PC-9 (cell line): ENCODE measurements around the gene TP53TG5. TPM values are rescaled to one million over a fixed set of nuclear protein-coding genes. Genes with fewer than 3 reads are reported as not detected.

ENCODE experiments used
- BruUV-seq: library from RNA; stranded (reverse); fragments of 400-500 nt; replicated peaks from 2 replicates; lab custom pipeline; 2021; lab: Mats Ljungman, UMichigan
- CTCF ChIA-PET: fragments of 300-600 bp; sonication (Branson Sonifier 250); formaldehyde crosslinking; loops from one replicate; lab custom pipeline; 2022; ENCODE audit warnings: antibody characterized with exemption; lab: Charles Lee
- POLR2A ChIA-PET: fragments of 300-600 bp; sonication (Branson Sonifier 250); formaldehyde crosslinking; loops from one replicate; lab custom pipeline; 2022; ENCODE audit warnings: antibody characterized with exemption; ENCODE audit not compliant: unreplicated experiment; lab: Charles Lee
- DNase-seq, 2 experiments: peaks; one replicate each; pipeline versions ENCODE4 v3.0.0 to v3.0.0-alpha.2; 2015 to 2022; ENCODE audit warnings: mixed read lengths in 1 of 2
- H2AFZ ChIP-seq: fragments of 200-600 bp; sonication (generic); 2 replicates; pipeline ENCODE4 v1.8.1; 2017; ENCODE audit warnings: antibody characterized with exemption
- H3F3A ChIP-seq: fragments of 200-600 bp; sonication (generic); 2 replicates; pipeline ENCODE4 v1.8.1; 2017; ENCODE audit warnings: antibody characterized with exemption, mild to moderate bottlenecking, low read depth; ENCODE audit not compliant: insufficient read depth
- H3K27ac ChIP-seq: fragments of 200-600 bp; sonication (generic); 2 replicates; pipeline ENCODE4 v1.6.1; 2016; ENCODE audit warnings: mixed run types
- H3K27me3 ChIP-seq: fragments of 200-600 bp; sonication (generic); 2 replicates; pipeline ENCODE4 v1.6.1; 2016; ENCODE audit warnings: low read depth, mixed run types; ENCODE audit not compliant: insufficient read depth
- H3K36me3 ChIP-seq: fragments of 200-600 bp; sonication (generic); 2 replicates; pipeline ENCODE4 v1.6.1; 2016; ENCODE audit warnings: low read depth, mixed run types
- H3K4me1 ChIP-seq: fragments of 200-600 bp; sonication (generic); replicated peaks from 2 replicates; pipeline ENCODE4 v1.6.1; 2016; ENCODE audit warnings: mixed run types; ENCODE audit not compliant: insufficient read depth
- H3K4me2 ChIP-seq: fragments of 200-600 bp; sonication (generic); 2 replicates; pipeline ENCODE4 v1.6.1; 2017; ENCODE audit warnings: mixed run types
- H3K4me3 ChIP-seq: fragments of 200-600 bp; sonication (generic); 2 replicates; pipeline ENCODE4 v1.6.1; 2016; ENCODE audit warnings: mixed run types
- H3K79me2 ChIP-seq: fragments of 200-600 bp; sonication (generic); 2 replicates; pipeline ENCODE4 v1.6.1; 2017; ENCODE audit warnings: low read depth, mixed run types
- H3K9me2 ChIP-seq: fragments of 200-600 bp; sonication (generic); 2 replicates; pipeline ENCODE4 v1.8.1; 2017; ENCODE audit warnings: mild to moderate bottlenecking; ENCODE audit not compliant: insufficient read depth
- H3K9me3 ChIP-seq: fragments of 200-600 bp; sonication (generic); 2 replicates; pipeline ENCODE4 v1.8.1; 2016; ENCODE audit warnings: low read depth; ENCODE audit not compliant: insufficient read depth
- H4K20me1 ChIP-seq: fragments of 200-600 bp; sonication (generic); 2 replicates; pipeline ENCODE4 v1.8.1; 2017; ENCODE audit not compliant: insufficient read depth
- EZH2 ChIP-seq: fragments of 200-600 bp; sonication (generic); IDR thresholded peaks from 2 replicates; pipeline ENCODE4 v1.8.0; 2017; ENCODE audit warnings: antibody characterized with exemption, low read depth
- intact Hi-C: fragments of 100-400 bp; cut with micrococcal nuclease; formaldehyde crosslinking; loops from one replicate; pipeline ENCODE4 v1.10.0; 2022; ENCODE audit not compliant: unreplicated experiment
- total RNA-seq: library from RNA; stranded (reverse); gene quantifications from 2 replicates; pipeline ENCODE4 v1.2.3, GENCODE V29; 2021
- TF ChIP-seq, protein P1 (sequence below): fragments of 200-600 bp; sonication (generic); conservative IDR thresholded peaks from 2 replicates; pipeline ENCODE4 v1.6.1; 2017; ENCODE audit warnings: mixed run types, antibody characterized with exemption, mild to moderate bottlenecking, moderate library complexity

The TP53TG5 gene
- total RNA-seq, 1 experiment from 2014 or later = not detected

DNA sequence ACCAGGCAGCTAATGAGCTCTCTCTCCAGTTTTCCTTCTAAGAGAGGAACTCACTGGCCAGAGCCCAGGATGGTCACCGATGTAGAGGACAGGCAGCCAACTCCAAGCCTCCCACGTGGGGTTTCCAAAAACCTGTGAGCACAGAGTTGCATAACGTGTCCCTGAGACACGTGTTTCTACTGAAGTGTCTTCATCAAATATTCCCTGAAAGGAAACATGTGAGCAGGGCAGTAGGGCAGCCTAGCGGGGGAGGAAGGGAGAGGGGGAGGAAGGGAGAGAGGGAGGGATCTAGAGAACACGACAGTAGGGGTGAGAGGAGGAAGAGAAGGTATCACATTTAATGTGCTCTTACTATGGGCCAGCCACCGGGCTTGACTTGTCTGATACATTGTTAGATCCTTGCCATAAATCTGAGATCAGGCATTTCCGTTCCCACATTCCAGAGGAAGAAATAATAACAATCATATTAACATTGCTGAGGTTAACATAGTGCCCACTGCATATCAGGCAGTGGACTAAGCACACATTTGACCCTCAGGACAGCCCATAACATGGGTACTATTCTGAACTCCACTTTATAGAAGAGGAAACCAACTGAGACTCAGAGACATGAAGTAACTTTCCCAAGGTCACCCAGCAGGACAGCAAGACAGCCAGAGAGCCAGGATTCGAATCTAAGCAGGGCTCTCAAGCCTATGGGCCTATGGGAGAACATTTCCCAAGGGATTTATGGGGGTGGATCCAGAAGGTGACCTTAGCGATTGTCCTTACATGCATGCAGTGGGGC lies 19.6 kb downstream of the TP53TG5 start:
- Histone ChIP-seq H3K9me2 (no peaks in the 10 kb centered on the region), H3K79me2 (peaks cover 2% of the 10 kb centered on the region), H3K36me3 (no peaks in the 10 kb centered on the region), H2AFZ (no peak overlapping the region), H3F3A (peaks cover 39% of the 10 kb centered on the region), H3K9me3 (no peaks in the 10 kb centered on the region), H3K4me3 (no peak overlapping the region), H3K27me3 (no peaks in the 10 kb centered on the region), H3K27ac (0 out of 2 replicates have a peak overlapping the region, but pooled peaks have one; percentile 21), H4K20me1 (no peaks in the 10 kb centered on the region), H3K4me2 (peak overlapping the region; percentile 56), H3K4me1 (peaks cover 56% of the 10 kb centered on the region)
- CTCF ChIA-PET = no interaction called here
- TF ChIP-seq, protein P1, sequence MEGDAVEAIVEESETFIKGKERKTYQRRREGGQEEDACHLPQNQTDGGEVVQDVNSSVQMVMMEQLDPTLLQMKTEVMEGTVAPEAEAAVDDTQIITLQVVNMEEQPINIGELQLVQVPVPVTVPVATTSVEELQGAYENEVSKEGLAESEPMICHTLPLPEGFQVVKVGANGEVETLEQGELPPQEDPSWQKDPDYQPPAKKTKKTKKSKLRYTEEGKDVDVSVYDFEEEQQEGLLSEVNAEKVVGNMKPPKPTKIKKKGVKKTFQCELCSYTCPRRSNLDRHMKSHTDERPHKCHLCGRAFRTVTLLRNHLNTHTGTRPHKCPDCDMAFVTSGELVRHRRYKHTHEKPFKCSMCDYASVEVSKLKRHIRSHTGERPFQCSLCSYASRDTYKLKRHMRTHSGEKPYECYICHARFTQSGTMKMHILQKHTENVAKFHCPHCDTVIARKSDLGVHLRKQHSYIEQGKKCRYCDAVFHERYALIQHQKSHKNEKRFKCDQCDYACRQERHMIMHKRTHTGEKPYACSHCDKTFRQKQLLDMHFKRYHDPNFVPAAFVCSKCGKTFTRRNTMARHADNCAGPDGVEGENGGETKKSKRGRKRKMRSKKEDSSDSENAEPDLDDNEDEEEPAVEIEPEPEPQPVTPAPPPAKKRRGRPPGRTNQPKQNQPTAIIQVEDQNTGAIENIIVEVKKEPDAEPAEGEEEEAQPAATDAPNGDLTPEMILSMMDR = no peak
- no peak for TF ChIP-seq EZH2
- BruUV-seq = no TSS peak
- POLR2A ChIA-PET = interaction anchor here (0.6 to 0.7 kb wide), 2 partner anchors 65 to 292 kb away, joined by 3 to 6 read pairs; no protein-coding TSS in a partner anchor
- no peak for DNase-seq
- intact Hi-C loops = no loop called here

DNA sequence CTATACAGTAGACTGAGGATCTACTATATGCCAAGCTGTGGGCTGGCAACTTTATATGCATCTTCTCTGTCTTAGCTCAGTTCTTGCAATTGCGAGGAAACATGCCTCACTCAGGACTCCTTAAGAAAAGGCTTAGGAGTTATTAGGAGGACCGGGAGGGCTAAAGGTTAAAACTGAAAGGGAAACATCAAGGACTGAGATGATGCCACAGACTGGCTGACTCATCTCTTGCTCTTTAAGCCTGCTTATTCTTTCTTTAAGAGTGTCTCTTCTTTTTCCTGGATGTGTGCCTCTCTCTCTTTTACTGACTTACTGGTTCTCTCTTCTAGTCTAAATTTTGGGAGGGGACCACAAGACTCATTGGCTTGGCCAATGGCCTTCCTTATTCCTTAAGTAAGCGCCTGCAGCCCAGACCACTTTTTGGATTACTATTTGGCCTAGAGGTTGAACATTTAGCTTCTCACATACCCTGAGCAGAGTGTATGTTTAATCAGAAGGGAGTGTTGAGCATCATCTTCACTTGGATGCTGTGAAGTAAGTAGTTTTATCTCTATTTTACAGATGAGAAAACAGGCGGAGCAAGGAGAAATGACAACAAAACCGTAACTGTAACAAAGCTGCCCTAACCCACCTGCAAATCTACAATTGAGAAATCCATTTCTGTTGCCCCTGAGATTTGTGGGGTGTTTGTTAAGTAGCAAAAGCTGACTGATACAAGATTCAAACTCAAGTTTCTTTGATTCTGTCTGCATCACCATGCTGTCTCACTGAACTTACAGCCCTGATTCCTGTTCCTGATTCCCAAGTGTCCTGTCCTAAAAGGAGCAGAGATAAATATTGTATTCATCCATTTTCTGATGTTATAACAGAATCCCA lies 22.7 kb downstream of the TP53TG5 start:
- no peak overlapping the region for H2AFZ ChIP-seq
- H3K4me3 ChIP-seq = no peak overlapping the region
- no peaks in the 10 kb centered on the region for H3K9me3 ChIP-seq
- H3K9me2 ChIP-seq = no peaks in the 10 kb centered on the region
- TF ChIP-seq, protein P1 = no peak
- TF ChIP-seq EZH2 = no peak
- no peaks in the 10 kb centered on the region for H3K79me2 ChIP-seq
- H3K27me3 ChIP-seq = no peaks in the 10 kb centered on the region
- H3K4me2 ChIP-seq = peak overlapping the region; percentile 49
- no TSS peak for BruUV-seq
- intact Hi-C loops = no loop called here
- DNase-seq = peak in 1 of 2 experiments; percentile 64
- ChIA-PET CTCF (no interaction called here), POLR2A (interaction anchor here (0.6 kb wide), 1 partner anchor 8 kb away, joined by 13 read pairs; no protein-coding TSS in a partner anchor)
- no peaks in the 10 kb centered on the region for H4K20me1 ChIP-seq
- H3K4me1 ChIP-seq = peaks cover 56% of the 10 kb centered on the region
- peaks cover 44% of the 10 kb centered on the region for H3F3A ChIP-seq
- no peak overlapping the region for H3K27ac ChIP-seq
- H3K36me3 ChIP-seq = no peaks in the 10 kb centered on the region

- peaks cover 52% of the 10 kb centered on the region for H3F3A ChIP-seq
- BruUV-seq = no TSS peak
- DNase-seq = no peak
- H3K4me3 ChIP-seq = no peak overlapping the region
- H3K9me2 ChIP-seq = no peaks in the 10 kb centered on the region
- no peaks in the 10 kb centered on the region for H3K9me3 ChIP-seq
- POLR2A ChIA-PET = interaction anchor here (0.5 to 0.7 kb wide), 2 partner anchors 203 to 416 kb away, joined by 3 to 6 read pairs; no protein-coding TSS in a partner anchor
- H3K27ac ChIP-seq = no peak overlapping the region
- TF ChIP-seq, protein P1 = no peak
- no peak for TF ChIP-seq EZH2
- H4K20me1 ChIP-seq = no peaks in the 10 kb centered on the region
- H3K27me3 ChIP-seq = no peaks in the 10 kb centered on the region
- peaks cover 49% of the 10 kb centered on the region for H3K4me1 ChIP-seq
- CTCF ChIA-PET = no interaction called here
- H2AFZ ChIP-seq = no peak overlapping the region
- intact Hi-C loops = no loop called here
- no peaks in the 10 kb centered on the region for H3K36me3 ChIP-seq
- no peaks in the 10 kb centered on the region for H3K79me2 ChIP-seq
- peak overlapping the region; percentile 49 for H3K4me2 ChIP-seq
Measured at GRCh38 chr20:45354423-45355208, 23.5 kb downstream of the TP53TG5 start.
